HG03097 (cell line): ENCODE results near the gene DYNC1I1.
"Not testable (repeated sequence)": the region's sequence is repeated elsewhere in the genome, so short reads cannot be mapped to it uniquely, and the experiment has no call there.

Source experiments
- ATAC-seq: cut with Tn5 transposase; IDR thresholded peaks from one replicate; pipeline ENCODE4 v1.9.1; 2021; ENCODE audit not compliant: unreplicated experiment, low FRiP score

The DYNC1I1 gene

GRCh38 chr7:95901006-95901405 lies 128.7 kb downstream of the DYNC1I1 start:
- no peak for ATAC-seq

DNA sequence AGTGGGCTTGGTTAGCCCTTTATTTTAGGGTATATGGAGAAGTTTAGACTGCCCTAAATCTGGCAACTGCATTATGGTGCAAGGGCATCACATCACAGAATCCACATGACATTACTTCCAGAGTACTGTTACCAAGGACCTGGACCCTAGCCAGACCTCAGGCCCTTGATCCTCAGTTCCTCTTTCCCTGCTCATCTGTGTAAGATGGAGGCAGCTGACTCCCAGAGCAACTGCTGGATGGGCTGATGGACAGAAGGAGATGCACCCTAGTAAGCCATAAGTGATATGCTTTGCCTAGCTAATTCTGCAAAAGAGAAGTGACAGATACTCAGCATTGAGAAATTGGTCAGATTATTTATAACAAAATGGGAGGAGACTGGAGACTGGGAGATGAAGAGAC lies 131.7 kb downstream of the DYNC1I1 start:
- no peak for ATAC-seq

- no peak for ATAC-seq
These were observed 132.8 kb downstream of the DYNC1I1 start for GRCh38 chr7:95905167-95905566.

GRCh38 chr7:95906851-95907250 lies 134.5 kb downstream of the DYNC1I1 start:
- ATAC-seq = no peak

GRCh38 chr7:95907337-95907736 lies 135.0 kb downstream of the DYNC1I1 start:
- ATAC-seq = no peak

DNA sequence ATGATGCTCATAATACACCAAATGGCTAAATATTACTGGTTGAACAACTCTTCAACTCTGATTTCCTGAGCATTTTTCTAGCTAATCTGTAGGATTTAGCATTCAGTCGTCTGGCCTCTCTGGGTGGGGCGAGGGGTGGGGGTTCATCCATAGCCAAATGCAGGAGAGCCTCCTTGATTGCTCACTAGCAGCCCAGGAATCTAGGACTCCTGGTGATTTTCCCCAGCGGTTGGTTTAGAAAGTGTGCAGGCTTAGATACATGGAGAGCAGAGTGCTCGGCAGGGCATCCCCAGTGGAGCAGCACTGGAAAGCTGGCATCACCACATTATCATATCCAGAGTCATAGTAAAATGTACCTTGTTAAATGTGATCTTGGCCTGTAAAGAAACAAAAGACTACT lies 136.1 kb downstream of the DYNC1I1 start:
- no peak for ATAC-seq

DNA sequence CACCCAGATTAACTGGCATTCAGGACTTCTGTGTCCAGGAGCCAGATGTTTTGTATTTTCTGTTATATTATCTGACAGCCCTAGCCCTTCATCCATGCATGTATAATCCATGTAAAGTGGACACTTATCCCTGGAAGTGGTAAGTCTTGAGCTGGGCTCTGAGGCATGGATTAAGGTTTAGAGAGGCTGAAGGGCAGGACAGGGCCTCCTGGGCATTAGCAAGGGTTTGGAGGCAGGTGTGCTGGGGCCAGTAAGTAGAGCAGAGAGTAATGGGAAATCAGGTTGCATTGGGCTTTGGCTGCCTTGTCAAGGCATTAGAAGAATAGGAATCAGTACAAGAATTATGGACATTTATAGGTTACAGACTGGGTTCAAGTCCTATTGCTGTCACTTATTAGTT lies 138.0 kb downstream of the DYNC1I1 start:
- no peak for ATAC-seq

DNA sequence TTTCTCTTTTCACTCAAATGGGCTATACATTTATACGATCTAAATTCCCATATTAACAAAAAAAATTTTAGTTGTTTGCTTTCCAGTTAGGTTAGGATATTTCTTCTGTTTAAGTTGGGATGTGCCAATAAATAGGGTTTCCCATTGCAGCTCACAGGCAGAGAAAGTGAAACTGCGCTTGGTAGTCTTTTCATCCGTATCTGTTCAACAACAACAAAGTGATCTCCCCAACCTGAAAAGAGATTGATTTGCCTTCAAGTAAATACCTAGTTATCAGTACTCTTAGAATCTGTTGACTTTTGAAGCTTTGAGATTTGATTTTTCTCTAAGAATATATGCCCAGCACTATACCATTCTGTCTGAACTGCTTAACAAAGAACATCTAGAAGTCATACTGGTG lies 143.4 kb downstream of the DYNC1I1 start:
- no peak for ATAC-seq

DNA sequence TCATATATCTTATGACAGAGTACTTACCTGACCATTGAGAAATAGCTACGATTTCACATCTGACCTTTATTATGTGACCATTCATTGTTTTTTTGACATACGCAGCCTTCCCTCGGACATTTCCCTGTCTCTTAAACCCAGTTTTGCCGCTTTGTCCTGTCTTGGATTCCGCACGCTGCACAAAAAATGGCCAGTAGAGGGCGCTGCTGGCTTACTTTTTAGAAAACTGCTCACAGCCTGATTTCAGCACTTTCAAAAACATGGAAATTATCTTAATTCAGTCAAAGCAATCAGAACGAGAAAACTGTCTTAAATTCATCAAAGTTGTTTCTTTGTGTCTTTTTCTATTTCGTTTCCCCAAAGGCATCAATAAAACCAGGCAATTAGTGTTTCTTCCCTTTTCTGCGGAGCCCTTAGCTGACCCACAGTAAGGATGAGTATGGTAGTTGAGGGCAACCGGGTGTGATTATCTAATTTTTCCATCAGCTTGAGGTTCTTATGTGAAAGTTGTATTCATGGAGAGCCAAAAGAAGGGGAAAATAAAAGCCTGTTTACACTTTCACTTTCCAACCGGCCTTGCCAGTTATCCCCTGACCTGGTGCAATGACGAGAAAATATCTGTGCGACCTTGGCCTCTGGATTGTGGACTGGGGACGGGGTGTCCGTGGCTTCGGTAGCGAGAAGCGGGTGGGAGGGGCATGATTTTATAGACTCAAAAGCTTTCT lies 144.4 kb downstream of the DYNC1I1 start:
- ATAC-seq = peak; percentile 79

DNA sequence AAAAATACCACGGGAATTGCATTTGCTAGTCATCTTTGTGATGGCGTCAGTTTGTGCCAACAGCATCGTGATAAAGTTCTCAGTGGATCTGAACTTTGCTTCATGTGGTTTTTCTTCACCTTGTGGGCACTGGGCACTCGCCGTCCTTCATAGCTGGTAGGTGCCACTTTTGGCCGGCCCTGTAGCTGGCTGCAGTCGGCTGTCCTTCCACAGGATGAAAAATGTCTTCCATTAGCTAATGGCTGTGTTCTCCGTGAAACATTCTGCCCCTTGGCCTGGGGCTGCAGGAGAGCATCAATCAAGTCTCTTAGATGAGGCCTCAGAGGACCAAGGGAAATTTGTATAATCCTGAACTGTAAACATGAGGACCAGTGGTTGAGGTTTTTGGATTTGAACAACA lies 145.3 kb downstream of the DYNC1I1 start:
- no peak for ATAC-seq

DNA sequence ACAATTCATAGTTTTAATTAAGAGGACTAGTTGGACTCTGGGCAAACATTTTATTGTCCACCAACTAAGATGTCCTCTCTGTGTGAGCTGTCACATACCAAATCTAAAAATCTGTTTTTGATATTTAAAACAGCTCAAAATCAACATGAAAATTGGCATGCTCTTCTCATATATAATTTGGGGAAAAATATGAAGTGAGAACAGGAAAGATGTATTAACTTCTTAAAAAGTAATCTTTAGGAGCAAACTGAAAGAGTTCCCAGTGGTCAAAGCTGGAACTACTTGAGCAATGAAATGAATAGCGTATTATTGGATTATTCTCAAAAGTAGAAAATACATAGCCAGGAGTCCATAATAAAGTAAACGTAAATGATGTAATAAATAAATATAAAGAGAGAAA lies 147.2 kb downstream of the DYNC1I1 start:
- no peak for ATAC-seq

- ATAC-seq = no peak
These were observed 149.2 kb downstream of the DYNC1I1 start for GRCh38 chr7:95921543-95921942.

GRCh38 chr7:95922191-95922590 lies 149.8 kb downstream of the DYNC1I1 start:
- ATAC-seq = no peak

DNA sequence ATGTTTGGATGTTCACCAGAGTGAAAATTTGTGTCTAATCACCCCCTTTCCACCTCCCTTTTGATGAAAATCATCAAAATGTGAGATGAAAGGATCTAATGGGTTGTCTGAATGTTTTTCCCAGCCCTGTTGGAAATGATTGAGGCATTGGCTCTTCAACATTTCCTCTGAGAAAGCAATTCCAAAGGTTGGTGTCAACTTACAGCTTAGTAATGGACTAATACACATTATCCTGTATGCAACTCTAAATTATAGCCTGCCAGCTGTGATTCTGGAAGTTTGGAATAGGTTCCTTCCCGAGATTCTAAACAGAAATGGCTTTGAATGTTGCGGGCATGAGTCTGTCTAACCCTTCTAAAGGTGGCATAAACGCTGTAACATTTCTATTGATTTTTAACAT lies 152.9 kb downstream of the DYNC1I1 start:
- ATAC-seq = no peak

DNA sequence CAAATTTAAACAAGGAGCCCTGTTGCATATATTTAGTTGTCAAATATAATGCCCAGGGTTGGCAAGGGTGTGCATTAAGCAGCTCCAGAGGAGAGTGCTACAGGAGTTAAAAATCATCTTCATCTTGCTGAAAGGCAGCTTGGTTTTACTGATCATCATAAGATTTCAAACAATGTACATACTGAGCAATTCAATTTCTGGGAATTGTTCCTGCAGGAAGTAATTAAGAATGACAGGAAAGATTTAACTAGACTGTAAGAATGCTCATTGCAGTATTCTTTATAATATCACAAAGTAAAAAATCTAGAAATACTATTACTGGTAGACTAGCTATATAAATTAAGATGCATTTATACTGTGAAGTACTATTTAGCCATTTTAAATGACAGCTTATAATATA lies 153.6 kb downstream of the DYNC1I1 start:
- ATAC-seq = no peak

GRCh38 chr7:95927756-95928155 lies 155.4 kb downstream of the DYNC1I1 start:
- no peak for ATAC-seq

- no peak for ATAC-seq
These were observed 157.4 kb downstream of the DYNC1I1 start for GRCh38 chr7:95929710-95930280.

- no peak for ATAC-seq
These were observed 159.3 kb downstream of the DYNC1I1 start for GRCh38 chr7:95931460-95932232.

GRCh38 chr7:95933618-95934017 lies 161.3 kb downstream of the DYNC1I1 start:
- ATAC-seq = no peak

DNA sequence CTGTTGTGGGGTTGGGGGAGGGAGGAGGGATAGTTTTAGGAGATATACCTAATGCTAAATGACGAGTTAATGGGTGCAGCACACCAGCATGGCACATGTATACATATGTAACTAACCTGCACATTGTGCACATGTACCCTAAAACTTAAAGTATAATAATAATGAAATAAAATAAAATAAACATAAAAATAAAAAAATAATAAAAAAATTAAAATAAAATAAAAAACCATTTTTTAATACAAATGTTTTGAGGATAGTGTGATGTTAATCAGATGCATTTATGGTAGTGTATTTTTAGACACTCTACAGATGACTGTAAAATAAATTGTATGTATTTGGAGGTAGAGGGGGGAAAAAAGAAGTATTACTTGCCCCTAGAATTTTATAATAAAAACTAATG lies 172.5 kb downstream of the DYNC1I1 start:
- ATAC-seq = not testable (repeated sequence)

DNA sequence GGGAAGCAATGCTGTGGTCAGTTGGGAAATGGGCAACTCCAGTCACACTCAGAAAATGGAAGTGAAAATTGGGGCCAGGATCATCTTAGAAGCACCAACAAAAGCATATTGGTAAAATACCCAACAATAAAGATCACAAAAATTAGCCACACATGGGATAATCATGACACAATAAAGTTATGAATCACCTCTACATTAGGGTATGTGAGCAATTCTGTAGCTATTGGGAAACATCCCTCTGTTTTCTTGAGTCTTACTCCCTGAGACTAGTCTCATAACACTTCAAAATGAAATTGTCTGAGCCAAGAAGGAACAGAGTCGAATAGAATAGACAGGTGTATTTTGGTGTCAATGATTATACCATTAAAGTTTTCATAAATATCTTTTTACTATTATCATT lies 178.3 kb downstream of the DYNC1I1 start:
- no peak for ATAC-seq

DNA sequence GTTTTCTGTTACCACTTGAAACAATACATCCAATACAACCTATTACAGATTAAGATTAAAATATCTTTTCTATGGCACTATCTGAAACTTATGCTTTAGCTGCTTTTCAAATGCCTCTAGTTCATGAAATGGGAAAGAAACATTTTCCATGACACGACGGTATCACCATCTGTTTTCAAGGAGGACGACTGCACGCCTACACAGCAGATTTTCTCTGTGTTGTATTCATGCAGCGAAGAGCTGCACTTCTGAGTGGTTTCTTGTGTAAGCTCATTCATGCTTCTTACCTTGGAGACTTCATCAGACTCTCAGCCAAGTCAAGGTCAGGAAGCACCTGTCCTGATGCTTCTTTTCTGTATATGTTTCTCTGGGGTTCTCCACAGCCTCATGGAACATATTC lies 179.2 kb downstream of the DYNC1I1 start:
- ATAC-seq = no peak
